Measurements from ENCODE around the gene C9orf78. TPM values are rescaled to one million over a fixed set of nuclear protein-coding genes. Genes with fewer than 3 reads are reported as not detected.

Gene C9orf78
- total and polyA plus RNA-seq, 5 donors from 2014 or later = 91.6 to 196 (median 170) TPM

DNA sequence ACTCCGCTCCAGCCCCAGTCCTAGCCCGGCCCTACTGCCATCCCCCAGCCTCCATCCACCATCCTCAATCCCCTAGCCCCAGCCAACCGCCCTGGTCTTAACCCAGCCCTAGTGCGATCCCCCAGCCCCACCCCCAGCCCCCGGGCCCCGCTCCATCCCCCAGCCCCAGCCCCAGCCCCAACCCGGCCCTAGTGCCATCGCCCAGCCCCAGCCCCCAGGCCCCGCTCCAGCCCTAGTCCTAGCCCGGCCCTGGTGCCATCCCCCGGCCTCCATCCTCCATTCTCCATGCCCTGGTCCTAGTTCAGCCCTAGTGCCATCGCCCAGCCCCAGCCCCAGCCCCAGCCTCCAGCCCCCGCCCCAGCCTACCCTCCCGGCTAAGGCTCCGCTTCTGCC is 11.5 kb downstream of the C9orf78 start:
- H3K4me3 Mint-ChIP-seq = peak overlapping the region; percentile 89 to 99 (median 92)
- Histone ChIP-seq H3K27me3 (ENCODE audit: control insufficient read depth, insufficient read depth, low read length) (no peaks in the 10 kb centered on the region), H3K9me3 (ENCODE audit: control insufficient read depth in 2 of 2, low read length in 2 of 2) (no peaks in the 10 kb centered on the region), H3K36me3 (ENCODE audit: control insufficient read depth, insufficient read depth, low read length) (peaks cover 50% of the 10 kb centered on the region), H3K4me3 (ENCODE audit: low read depth, low read length) (peak overlapping the region; percentile 55), H3K4me1 (ENCODE audit: control insufficient read depth, insufficient read depth, low read length, poor library complexity, severe bottlenecking) (peaks cover 12% of the 10 kb centered on the region), H3K27ac (ENCODE audit: insufficient read depth, low read length, poor library complexity, severe bottlenecking) (peak overlapping the region; percentile 70)
- DNase-seq (no peak), ATAC-seq (ENCODE audit: low read depth in 2 of 2) (peak in 1 of 2 donors; percentile 23)
- H3K9me3 Mint-ChIP-seq = no peaks in the 10 kb centered on the region
- peaks cover 9% of the 10 kb centered on the region for H3K36me3 Mint-ChIP-seq
- peaks cover 0 to 25% (median 12%) of the 10 kb centered on the region in 4 donors for H3K4me1 Mint-ChIP-seq
- H3K27ac Mint-ChIP-seq = peak overlapping the region in 1 of 3 donors; percentile 84
- no peaks in the 10 kb centered on the region for H3K27me3 Mint-ChIP-seq

DNA sequence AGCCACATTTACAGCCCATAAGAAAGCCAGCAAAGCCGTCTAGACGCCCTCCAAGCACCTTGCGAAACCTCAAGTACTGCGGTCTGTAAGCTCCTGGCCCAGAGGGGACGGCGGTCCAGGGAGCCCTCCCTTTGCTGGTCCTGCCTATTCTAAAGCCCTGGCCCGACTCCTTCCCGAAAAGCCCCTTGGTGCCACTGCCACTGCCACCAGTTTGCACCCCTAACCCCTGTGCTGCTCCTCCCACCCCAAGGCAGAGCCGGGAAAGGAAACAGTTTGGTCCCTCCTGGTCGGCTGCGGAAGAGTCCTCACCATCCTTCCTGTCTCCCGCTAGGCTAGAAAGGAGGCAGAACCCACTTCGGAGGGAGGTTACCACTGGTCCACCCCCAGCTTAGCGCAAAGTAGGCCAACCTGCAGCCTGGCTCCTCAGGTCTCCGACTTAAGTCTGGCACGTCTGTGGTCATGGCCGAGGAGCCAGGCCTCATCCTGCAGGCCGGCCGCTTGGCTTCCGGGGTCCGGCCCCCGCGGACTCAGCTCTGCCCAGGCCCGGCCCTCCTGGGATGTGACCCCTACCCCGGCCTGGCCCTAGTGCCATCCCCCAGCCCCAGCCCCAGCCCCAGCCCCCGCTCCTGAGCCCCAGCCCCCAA is 12.1 kb downstream of the C9orf78 start:
- peaks cover 0 to 26% (median 14%) of the 10 kb centered on the region in 4 donors for H3K4me1 Mint-ChIP-seq
- H3K27ac ChIP-seq (ENCODE audit: insufficient read depth, low read length, poor library complexity, severe bottlenecking) = peak overlapping the region; percentile 45

DNA sequence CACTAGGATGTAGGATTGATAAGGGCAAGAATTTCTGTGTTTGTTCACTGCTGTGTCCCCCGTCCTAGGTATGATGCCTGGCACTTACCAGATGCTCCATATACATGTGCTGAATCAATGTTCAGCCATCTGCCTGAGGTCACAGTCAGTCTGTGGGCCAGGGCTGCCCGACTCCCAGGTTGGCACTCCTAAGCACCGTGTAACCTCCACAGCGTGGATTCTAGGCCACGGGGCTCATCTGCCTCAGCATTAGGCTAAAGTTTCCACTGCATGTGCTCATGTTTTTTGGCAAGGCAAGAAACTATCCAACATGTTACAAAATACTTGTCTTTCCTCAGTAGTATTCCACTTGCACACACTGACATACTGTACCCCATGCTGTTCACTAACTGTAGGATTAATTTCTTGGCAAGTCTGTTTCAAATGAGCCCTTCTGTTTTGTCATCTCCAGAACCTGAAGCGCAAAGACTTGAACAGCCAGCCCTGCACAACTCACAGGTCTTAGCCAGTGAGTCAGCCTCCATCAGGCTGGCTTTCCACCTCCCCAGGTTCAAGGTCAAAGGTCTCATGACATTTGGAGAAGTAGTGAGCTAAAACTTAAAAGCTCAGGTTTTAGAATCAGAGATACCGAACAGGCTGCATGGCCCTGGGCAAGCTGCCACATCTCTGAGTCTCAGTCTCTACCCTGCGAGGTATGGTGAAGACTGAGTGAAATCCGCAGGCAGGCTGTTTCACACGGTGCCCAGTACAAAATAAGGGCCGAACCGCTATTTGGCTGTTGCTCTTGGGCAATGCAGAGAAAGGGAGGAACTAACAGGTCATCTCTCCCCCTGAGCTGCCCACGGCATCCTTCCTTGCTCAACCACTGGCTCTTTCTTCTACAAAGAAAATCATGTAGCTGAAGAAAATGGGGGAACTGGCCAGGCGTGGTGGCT is 18.3 kb downstream of the C9orf78 start:
- no peak overlapping the region for H3K27ac Mint-ChIP-seq
- H3K4me3 Mint-ChIP-seq = peak overlapping the region in 2 of 4 donors; percentile 15 to 21
- Histone ChIP-seq H3K4me3 (ENCODE audit: low read depth, low read length) (no peak overlapping the region), H3K9me3 (ENCODE audit: control insufficient read depth in 2 of 2, low read length in 2 of 2) (no peaks in the 10 kb centered on the region), H3K36me3 (ENCODE audit: control insufficient read depth, insufficient read depth, low read length) (peaks cover 72% of the 10 kb centered on the region), H3K4me1 (ENCODE audit: control insufficient read depth, insufficient read depth, low read length, poor library complexity, severe bottlenecking) (no peaks in the 10 kb centered on the region), H3K27me3 (ENCODE audit: control insufficient read depth, insufficient read depth, low read length) (no peaks in the 10 kb centered on the region), H3K27ac (ENCODE audit: insufficient read depth, low read length, poor library complexity, severe bottlenecking) (no peak overlapping the region)
- H3K4me1 Mint-ChIP-seq = peaks cover 0 to 31% (median 21%) of the 10 kb centered on the region in 4 donors
- no peaks in the 10 kb centered on the region for H3K27me3 Mint-ChIP-seq
- DNase-seq (no peak), ATAC-seq (ENCODE audit: low read depth in 2 of 2) (no peak)
- no peaks in the 10 kb centered on the region for H3K9me3 Mint-ChIP-seq
- peaks cover 31% of the 10 kb centered on the region for H3K36me3 Mint-ChIP-seq

More for the DNA sequence above, 12.1 kb downstream of the C9orf78 start:
- Histone ChIP-seq H3K9me3 (ENCODE audit: control insufficient read depth in 2 of 2, low read length in 2 of 2) (no peaks in the 10 kb centered on the region), H3K36me3 (ENCODE audit: control insufficient read depth, insufficient read depth, low read length) (peaks cover 50% of the 10 kb centered on the region), H3K4me3 (ENCODE audit: low read depth, low read length) (peak overlapping the region; percentile 59), H3K4me1 (ENCODE audit: control insufficient read depth, insufficient read depth, low read length, poor library complexity, severe bottlenecking) (peaks cover 12% of the 10 kb centered on the region), H3K27me3 (ENCODE audit: control insufficient read depth, insufficient read depth, low read length) (no peaks in the 10 kb centered on the region)
- peaks cover 13% of the 10 kb centered on the region for H3K36me3 Mint-ChIP-seq
- H3K27ac Mint-ChIP-seq = peak overlapping the region in 2 of 3 donors; percentile 7 to 87
- H3K4me3 Mint-ChIP-seq = peak overlapping the region; percentile 74 to 91 (median 84)
- DNase-seq (peak in 1 of 3 donors; percentile 58), ATAC-seq (ENCODE audit: low read depth in 2 of 2) (no peak)
- no peaks in the 10 kb centered on the region for H3K27me3 Mint-ChIP-seq
- no peaks in the 10 kb centered on the region for H3K9me3 Mint-ChIP-seq

DNA sequence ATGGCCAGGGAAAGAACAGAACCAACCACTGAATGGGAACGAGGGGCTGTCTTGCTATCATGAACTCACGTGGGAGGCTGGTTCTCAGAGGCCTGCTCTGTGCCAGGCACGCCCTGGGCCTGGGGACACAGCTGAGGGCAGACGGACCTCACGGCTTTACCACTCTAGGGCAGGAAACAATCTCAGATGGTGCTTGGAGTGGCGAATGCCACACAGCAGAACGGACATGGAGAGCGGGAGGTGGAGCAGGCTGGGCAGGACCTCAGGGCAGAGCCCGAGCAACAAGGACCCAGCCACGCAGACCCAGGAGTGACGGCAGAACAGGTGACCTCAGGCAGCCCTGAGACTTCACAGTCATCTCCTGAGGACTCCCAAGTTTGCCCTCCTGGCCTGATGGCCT is 19.8 kb downstream of the C9orf78 start:
- no peak overlapping the region for H3K27ac ChIP-seq (ENCODE audit: insufficient read depth, low read length, poor library complexity, severe bottlenecking)
- no peak for DNase-seq

DNA sequence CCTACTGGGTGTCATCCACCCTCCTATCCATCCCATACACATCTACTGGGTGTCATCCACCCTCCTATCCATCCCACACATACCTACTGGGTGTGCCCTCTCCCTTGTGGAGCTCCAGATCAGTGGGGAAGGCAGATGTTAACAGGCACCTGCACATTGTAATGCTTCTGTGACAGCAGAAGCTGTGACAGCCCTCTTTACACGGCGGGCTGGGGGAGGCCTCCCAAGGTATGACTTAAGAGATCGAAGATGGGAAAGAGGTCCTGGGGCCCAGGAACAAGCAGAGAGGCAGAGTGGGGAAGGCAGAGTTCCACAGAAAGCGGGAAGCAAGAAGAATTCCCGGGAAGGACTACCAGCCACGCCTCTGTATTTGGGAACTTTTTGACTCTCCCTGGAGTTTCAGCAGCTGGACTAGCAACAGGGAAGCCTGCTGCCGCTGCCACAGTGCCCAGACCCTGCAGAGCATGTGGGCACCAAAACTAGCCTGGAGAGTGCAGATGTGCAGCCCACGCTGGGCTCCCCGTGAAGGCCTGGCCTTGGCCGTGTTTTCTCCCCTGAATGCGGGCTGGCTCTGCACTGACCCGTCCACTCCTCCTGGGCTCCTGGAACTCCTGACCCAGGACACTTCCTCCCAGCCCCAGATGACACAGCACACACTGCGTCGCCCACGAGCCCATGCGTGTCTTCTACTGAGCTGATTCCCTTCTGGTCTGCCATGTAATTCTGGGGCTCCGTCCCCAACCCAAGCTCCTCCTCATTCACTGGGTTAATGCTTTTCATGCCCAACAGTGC is 20.4 kb downstream of the C9orf78 start:
- H3K36me3 ChIP-seq (ENCODE audit: control insufficient read depth, insufficient read depth, low read length) = peaks cover 70% of the 10 kb centered on the region
- peak overlapping the region in 1 of 3 donors; percentile 42 for H3K27ac Mint-ChIP-seq
- no peaks in the 10 kb centered on the region for H3K9me3 Mint-ChIP-seq
- H3K27me3 ChIP-seq (ENCODE audit: control insufficient read depth, insufficient read depth, low read length) = no peaks in the 10 kb centered on the region
- no peak overlapping the region for H3K4me3 Mint-ChIP-seq
- peaks cover 44% of the 10 kb centered on the region for H3K36me3 Mint-ChIP-seq
- H3K4me1 Mint-ChIP-seq = peaks cover 0 to 38% (median 25%) of the 10 kb centered on the region in 4 donors
- no peaks in the 10 kb centered on the region for H3K4me1 ChIP-seq (ENCODE audit: control insufficient read depth, insufficient read depth, low read length, poor library complexity, severe bottlenecking)
- H3K27ac ChIP-seq (ENCODE audit: insufficient read depth, low read length, poor library complexity, severe bottlenecking) = no peak overlapping the region
- DNase-seq (no peak), ATAC-seq (ENCODE audit: low read depth in 2 of 2) (no peak)
- H3K27me3 Mint-ChIP-seq = no peaks in the 10 kb centered on the region
- no peaks in the 10 kb centered on the region for H3K9me3 ChIP-seq (ENCODE audit: control insufficient read depth in 2 of 2, low read length in 2 of 2)
- no peak overlapping the region for H3K4me3 ChIP-seq (ENCODE audit: low read depth, low read length)

More for the DNA sequence above, 19.8 kb downstream of the C9orf78 start:
- no peaks in the 10 kb centered on the region for H3K27me3 Mint-ChIP-seq
- no peaks in the 10 kb centered on the region for H3K4me1 ChIP-seq (ENCODE audit: control insufficient read depth, insufficient read depth, low read length, poor library complexity, severe bottlenecking)
- ATAC-seq (ENCODE audit: low read depth in 2 of 2) = no peak
- H3K4me3 ChIP-seq (ENCODE audit: low read depth, low read length) = no peak overlapping the region
- H3K36me3 ChIP-seq (ENCODE audit: control insufficient read depth, insufficient read depth, low read length) = peaks cover 66% of the 10 kb centered on the region
- H3K27ac Mint-ChIP-seq = no peak overlapping the region
- no peaks in the 10 kb centered on the region for H3K9me3 ChIP-seq (ENCODE audit: control insufficient read depth in 2 of 2, low read length in 2 of 2)
- peaks cover 38% of the 10 kb centered on the region for H3K36me3 Mint-ChIP-seq
- H3K4me1 Mint-ChIP-seq = peaks cover 0 to 38% (median 26%) of the 10 kb centered on the region in 4 donors
- H3K4me3 Mint-ChIP-seq = no peak overlapping the region
- H3K9me3 Mint-ChIP-seq = no peaks in the 10 kb centered on the region
- no peaks in the 10 kb centered on the region for H3K27me3 ChIP-seq (ENCODE audit: control insufficient read depth, insufficient read depth, low read length)

DNA sequence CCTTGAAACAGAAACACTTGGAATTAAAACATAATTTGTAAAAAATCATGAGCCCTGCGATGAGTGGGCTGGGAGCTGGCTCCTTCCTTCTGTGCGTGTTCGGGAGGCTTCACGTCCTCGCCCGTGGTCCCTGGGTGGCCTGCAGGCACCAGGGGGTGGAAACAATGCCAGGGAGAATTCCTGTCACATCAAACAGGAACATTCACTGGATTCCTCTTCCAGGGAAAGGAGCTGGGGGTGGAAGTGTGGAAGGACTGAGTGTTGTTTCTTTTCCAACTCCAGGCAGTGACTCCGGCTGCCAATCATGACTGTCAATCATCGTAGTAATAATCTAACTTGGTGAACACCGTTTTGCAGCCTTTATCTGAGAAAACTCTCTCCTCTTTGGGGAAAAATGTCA is 21.4 kb downstream of the C9orf78 start:
- H3K4me1 ChIP-seq (ENCODE audit: control insufficient read depth, insufficient read depth, low read length, poor library complexity, severe bottlenecking) = no peaks in the 10 kb centered on the region
- no peak for ATAC-seq (ENCODE audit: low read depth in 2 of 2)
- no peak overlapping the region for H3K4me3 ChIP-seq (ENCODE audit: low read depth, low read length)
- Mint-ChIP-seq H3K4me1 (peaks cover 0 to 39% (median 24%) of the 10 kb centered on the region in 4 donors), H3K27me3 (no peaks in the 10 kb centered on the region), H3K4me3 (no peak overlapping the region), H3K27ac (no peak overlapping the region), H3K9me3 (no peaks in the 10 kb centered on the region), H3K36me3 (peaks cover 46% of the 10 kb centered on the region)
- DNase-seq = no peak
- peaks cover 74% of the 10 kb centered on the region for H3K36me3 ChIP-seq (ENCODE audit: control insufficient read depth, insufficient read depth, low read length)
- no peaks in the 10 kb centered on the region for H3K9me3 ChIP-seq (ENCODE audit: control insufficient read depth in 2 of 2, low read length in 2 of 2)
- H3K27ac ChIP-seq (ENCODE audit: insufficient read depth, low read length, poor library complexity, severe bottlenecking) = no peak overlapping the region
- H3K27me3 ChIP-seq (ENCODE audit: control insufficient read depth, insufficient read depth, low read length) = no peaks in the 10 kb centered on the region

DNA sequence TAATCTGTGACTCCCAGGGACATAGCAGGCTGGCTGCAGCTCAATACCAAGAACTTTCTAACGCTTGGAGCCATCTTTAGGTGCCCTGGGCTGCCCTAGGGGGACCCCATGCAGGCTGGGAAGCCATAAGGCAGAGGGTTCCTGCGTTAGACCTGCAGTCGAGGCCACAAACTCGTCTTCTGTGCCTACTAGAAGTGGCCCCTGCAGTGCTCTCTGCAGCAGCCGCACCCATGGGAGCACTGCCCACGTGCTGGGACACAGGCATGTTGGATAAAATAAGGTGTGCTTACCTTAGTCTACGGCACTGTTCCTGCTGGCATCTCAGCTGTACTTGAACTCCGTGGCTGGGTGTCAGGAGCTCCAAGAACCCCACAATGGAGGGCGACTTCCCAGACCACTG is 22.7 kb downstream of the C9orf78 start:
- no peaks in the 10 kb centered on the region for H3K27me3 ChIP-seq (ENCODE audit: control insufficient read depth, insufficient read depth, low read length)
- H3K36me3 Mint-ChIP-seq = peaks cover 41% of the 10 kb centered on the region
- H3K27ac Mint-ChIP-seq = peak overlapping the region in 1 of 3 donors; percentile 60
- no peak for DNase-seq
- H3K4me1 Mint-ChIP-seq = peaks cover 0 to 36% (median 24%) of the 10 kb centered on the region in 4 donors
- H3K9me3 Mint-ChIP-seq = no peaks in the 10 kb centered on the region
- no peaks in the 10 kb centered on the region for H3K9me3 ChIP-seq (ENCODE audit: control insufficient read depth in 2 of 2, low read length in 2 of 2)
- H3K36me3 ChIP-seq (ENCODE audit: control insufficient read depth, insufficient read depth, low read length) = peaks cover 68% of the 10 kb centered on the region
- H3K4me1 ChIP-seq (ENCODE audit: control insufficient read depth, insufficient read depth, low read length, poor library complexity, severe bottlenecking) = no peaks in the 10 kb centered on the region
- H3K4me3 Mint-ChIP-seq = no peak overlapping the region
- no peak overlapping the region for H3K27ac ChIP-seq (ENCODE audit: insufficient read depth, low read length, poor library complexity, severe bottlenecking)
- H3K4me3 ChIP-seq (ENCODE audit: low read depth, low read length) = no peak overlapping the region
- no peak for ATAC-seq (ENCODE audit: low read depth in 2 of 2)
- no peaks in the 10 kb centered on the region for H3K27me3 Mint-ChIP-seq
